ENCODE measurements around the gene WDPCP. TPM values are rescaled to one million over a fixed set of nuclear protein-coding genes. Genes with fewer than 3 reads are reported as not detected.

WDPCP gene
- total and polyA plus RNA-seq, 2 donors from 2014 or later: 2.7 to 15.1 TPM

- DNase-seq (no peak), FAIRE-seq (no peak)
- intact Hi-C loops (cut with DNase I): no loop called here
- Histone ChIP-seq H3K9ac (ENCODE audit: low read length in 3 of 3) (no peak overlapping the region), H3K9me3 (ENCODE audit: control insufficient read depth in 2 of 3, insufficient read depth in 1 of 3, low read length in 3 of 3) (no peaks in the 10 kb centered on the region), H3K27ac (ENCODE audit: low read depth in 2 of 2, low read length in 2 of 2) (no peak overlapping the region), H3K4me1 (ENCODE audit: control insufficient read depth in 2 of 3, insufficient read depth in 2 of 3, low read depth in 1 of 3, low read length in 3 of 3) (peaks cover 0 to 3% (median 0%) of the 10 kb centered on the region in 3 donors), H3K27me3 (ENCODE audit: control insufficient read depth, insufficient read depth, low read length) (no peaks in the 10 kb centered on the region), H3K4me3 (ENCODE audit: low read length in 3 of 3) (no peak overlapping the region), H3K36me3 (ENCODE audit: control insufficient read depth in 2 of 3, insufficient read depth in 3 of 3, low read length in 3 of 3) (no peaks in the 10 kb centered on the region)
- no peak for TF ChIP-seq CTCF (IDR thresholded peaks at IDR 0.05; ENCODE audit: borderline replicate concordance, extremely low read depth, insufficient read depth)
These were observed 5.4 kb downstream of the WDPCP start for GRCh38 chr2:63582873-63583272.

GRCh38 chr2:63581298-63581961, 6.8 kb downstream of the WDPCP start:
- H3K27me3 ChIP-seq (ENCODE audit: control insufficient read depth, insufficient read depth, low read length): no peaks in the 10 kb centered on the region
- no peaks in the 10 kb centered on the region for H3K9me3 ChIP-seq (ENCODE audit: control insufficient read depth in 2 of 3, insufficient read depth in 1 of 3, low read length in 3 of 3)
- no peaks in the 10 kb centered on the region for H3K36me3 ChIP-seq (ENCODE audit: control insufficient read depth in 2 of 3, insufficient read depth in 3 of 3, low read length in 3 of 3)
- H3K4me1 ChIP-seq (ENCODE audit: control insufficient read depth in 2 of 3, insufficient read depth in 2 of 3, low read depth in 1 of 3, low read length in 3 of 3): peaks cover 0 to 2% (median 0%) of the 10 kb centered on the region in 3 donors
- intact Hi-C loops (cut with DNase I): no loop called here
- peak overlapping the region in 1 of 2 donors; percentile 47 for H3K27ac ChIP-seq (ENCODE audit: low read depth in 2 of 2, low read length in 2 of 2)
- no peak for DNase-seq
- FAIRE-seq: no peak
- no peak overlapping the region for H3K9ac ChIP-seq (ENCODE audit: low read length in 3 of 3)
- TF ChIP-seq CTCF (IDR thresholded peaks at IDR 0.05; ENCODE audit: borderline replicate concordance, extremely low read depth, insufficient read depth): no peak
- no peak overlapping the region for H3K4me3 ChIP-seq (ENCODE audit: low read length in 3 of 3)

GRCh38 chr2:63580651-63581297, 7.5 kb downstream of the WDPCP start:
- intact Hi-C loops (cut with DNase I): no loop called here
- Histone ChIP-seq H3K9ac (ENCODE audit: low read length in 3 of 3) (no peak overlapping the region), H3K4me1 (ENCODE audit: control insufficient read depth in 2 of 3, insufficient read depth in 2 of 3, low read depth in 1 of 3, low read length in 3 of 3) (no peaks in the 10 kb centered on the region), H3K27me3 (ENCODE audit: control insufficient read depth, insufficient read depth, low read length) (no peaks in the 10 kb centered on the region), H3K27ac (ENCODE audit: low read depth in 2 of 2, low read length in 2 of 2) (peak overlapping the region in 1 of 2 donors; percentile 47), H3K9me3 (ENCODE audit: control insufficient read depth in 2 of 3, insufficient read depth in 1 of 3, low read length in 3 of 3) (no peaks in the 10 kb centered on the region), H3K4me3 (ENCODE audit: low read length in 3 of 3) (no peak overlapping the region), H3K36me3 (ENCODE audit: control insufficient read depth in 2 of 3, insufficient read depth in 3 of 3, low read length in 3 of 3) (no peaks in the 10 kb centered on the region)
- FAIRE-seq (no peak), DNase-seq (no peak)
- no peak for TF ChIP-seq CTCF (IDR thresholded peaks at IDR 0.05; ENCODE audit: borderline replicate concordance, extremely low read depth, insufficient read depth)
